ENCODE results near the gene KRTAP5-10.
"Not testable (repeated sequence)": the region's sequence is repeated elsewhere in the genome, so short reads cannot be mapped to it uniquely, and the experiment has no call there.

Gene KRTAP5-10, protein sequence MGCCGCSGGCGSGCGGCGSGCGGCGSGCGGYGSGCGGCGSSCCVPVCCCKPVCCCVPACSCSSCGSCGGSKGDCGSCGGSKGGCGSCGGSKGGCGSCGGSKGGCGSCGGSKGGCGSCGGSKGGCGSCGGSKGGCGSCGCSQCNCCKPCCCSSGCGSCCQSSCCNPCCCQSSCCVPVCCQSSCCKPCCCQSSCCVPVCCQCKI

DNA sequence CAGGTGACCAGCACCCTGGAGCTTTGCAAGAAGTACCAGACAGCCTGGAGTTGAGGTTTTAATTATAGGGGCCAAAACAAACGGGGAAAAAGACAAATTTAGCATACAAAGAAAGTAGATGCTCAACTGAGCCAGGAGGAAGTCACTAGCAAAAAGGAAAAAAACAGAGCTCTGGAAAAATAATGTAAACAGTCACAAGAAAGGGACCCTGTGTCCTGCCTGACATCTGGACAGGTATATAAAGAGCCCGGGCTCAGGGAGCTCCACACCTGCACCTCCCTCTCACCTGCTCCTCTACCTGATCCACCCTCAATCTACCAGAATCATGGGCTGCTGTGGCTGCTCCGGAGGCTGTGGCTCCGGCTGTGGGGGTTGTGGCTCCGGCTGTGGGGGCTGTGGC lies at the start of gene KRTAP5-10:
KRTAP5-10 (plus strand) TSS at position 301 of the 400 bp plus-strand sequence; CDS start at position 326, 25 bp downstream.
- Histone ChIP-seq H3K4me3 (ENCODE audit: low read depth, low read length) (no peak within 1 kb of the TSS), H3K27ac (no peak within 1 kb of the TSS), H3K36me3 (no peaks in the 10 kb centered on the region), H3K9me3 (ENCODE audit: severe bottlenecking) (no peaks in the 10 kb centered on the region), H3K27me3 (ENCODE audit: insufficient read depth, low read depth, severe bottlenecking) (no peaks in the 10 kb centered on the region)
- DNase-seq = no peak
- no peak for TF ChIP-seq CTCF (IDR thresholded peaks at IDR 0.05; ENCODE audit: low read depth, low read length)

GRCh38 chr11:71518506-71519471 lies 46.6 kb upstream of the KRTAP5-10 start:
- TF ChIP-seq CTCF (IDR thresholded peaks at IDR 0.05; ENCODE audit: low read depth, low read length) = no peak
- DNase-seq = no peak
- Histone ChIP-seq H3K4me3 (ENCODE audit: low read depth, low read length) (no peak overlapping the region), H3K27ac (no peak overlapping the region), H3K27me3 (ENCODE audit: insufficient read depth, low read depth, severe bottlenecking) (no peaks in the 10 kb centered on the region), H3K9me3 (ENCODE audit: severe bottlenecking) (peaks cover 4% of the 10 kb centered on the region), H3K36me3 (no peaks in the 10 kb centered on the region)

DNA sequence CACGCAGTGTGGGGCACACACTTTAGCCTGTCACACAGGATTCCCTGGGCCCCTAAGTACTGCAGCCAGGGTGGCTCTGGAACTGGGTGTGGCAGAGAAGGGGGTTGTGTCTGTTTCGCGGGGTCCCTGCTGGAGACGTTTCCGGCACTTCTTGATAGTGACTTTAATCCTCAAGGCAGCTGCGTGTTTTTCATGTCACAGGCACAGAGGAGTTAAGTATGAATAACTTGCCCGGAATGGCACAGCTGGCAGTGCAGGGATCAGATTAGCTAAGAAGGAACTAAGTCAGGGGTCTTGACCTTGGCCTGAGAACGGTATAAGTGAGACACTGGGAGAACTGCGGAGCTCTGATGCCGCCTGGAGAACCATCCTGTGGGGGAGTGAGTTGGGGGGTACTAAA lies 45.8 kb upstream of the KRTAP5-10 start:
- peak; percentile 14 for DNase-seq
- Histone ChIP-seq H3K9me3 (ENCODE audit: severe bottlenecking) (peaks cover 4% of the 10 kb centered on the region), H3K27me3 (ENCODE audit: insufficient read depth, low read depth, severe bottlenecking) (no peaks in the 10 kb centered on the region), H3K27ac (no peak overlapping the region), H3K36me3 (no peaks in the 10 kb centered on the region), H3K4me3 (ENCODE audit: low read depth, low read length) (no peak overlapping the region)
- no peak for TF ChIP-seq CTCF (IDR thresholded peaks at IDR 0.05; ENCODE audit: low read depth, low read length)

- TF ChIP-seq CTCF (IDR thresholded peaks at IDR 0.05; ENCODE audit: low read depth, low read length) = no peak
Observed at GRCh38 chr11:71525188-71525937, 40.0 kb upstream of the KRTAP5-10 start.

DNA sequence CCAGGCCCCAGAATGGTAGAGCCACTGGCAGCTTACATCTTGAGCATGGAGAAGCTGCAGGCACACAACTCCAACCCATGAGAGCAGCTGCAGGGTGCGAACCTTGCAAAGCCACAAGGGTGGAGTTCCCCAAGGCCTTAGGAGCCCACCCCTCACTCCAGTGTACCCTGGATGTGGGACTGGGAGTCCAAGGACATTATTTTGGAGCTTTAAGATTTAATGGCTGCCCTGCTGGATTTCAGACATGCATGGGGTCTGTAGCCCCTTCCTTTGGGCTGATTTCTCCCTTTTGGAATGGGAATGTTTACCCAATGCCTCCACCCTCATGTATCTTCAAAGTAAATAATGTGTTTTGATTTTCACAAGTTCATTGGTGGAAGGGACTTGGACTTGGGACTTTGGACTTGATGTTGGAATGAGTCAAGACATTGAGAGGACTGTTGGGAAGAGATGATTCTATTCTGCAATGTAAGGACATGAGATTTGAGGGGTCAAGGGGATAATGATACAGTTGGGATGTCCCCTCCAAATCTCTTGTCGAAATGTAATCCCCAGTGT lies 39.3 kb upstream of the KRTAP5-10 start:
- Histone ChIP-seq H3K4me3 (ENCODE audit: low read depth, low read length) (no peak overlapping the region), H3K36me3 (no peaks in the 10 kb centered on the region), H3K27me3 (ENCODE audit: insufficient read depth, low read depth, severe bottlenecking) (no peaks in the 10 kb centered on the region), H3K27ac (no peak overlapping the region), H3K9me3 (ENCODE audit: severe bottlenecking) (no peaks in the 10 kb centered on the region)
- no peak for TF ChIP-seq CTCF (IDR thresholded peaks at IDR 0.05; ENCODE audit: low read depth, low read length)
- DNase-seq = no peak

More at GRCh38 chr11:71525188-71525937, 40.0 kb upstream of the KRTAP5-10 start:
- Histone ChIP-seq H3K27me3 (ENCODE audit: insufficient read depth, low read depth, severe bottlenecking) (no peaks in the 10 kb centered on the region), H3K9me3 (ENCODE audit: severe bottlenecking) (no peaks in the 10 kb centered on the region), H3K27ac (no peak overlapping the region), H3K4me3 (ENCODE audit: low read depth, low read length) (no peak overlapping the region), H3K36me3 (no peaks in the 10 kb centered on the region)
- no peak for DNase-seq

- H3K27me3 ChIP-seq (ENCODE audit: insufficient read depth, low read depth, severe bottlenecking); H3K36me3 ChIP-seq; H3K4me3 ChIP-seq (ENCODE audit: low read depth, low read length); H3K27ac ChIP-seq; DNase-seq; H3K9me3 ChIP-seq (ENCODE audit: severe bottlenecking): not testable (repeated sequence)
Observed at GRCh38 chr11:71526796-71527575, 38.4 kb upstream of the KRTAP5-10 start, which contains the start of gene KRTAP5-7. TSS of gene KRTAP5-7 (plus strand) at chr11:71527267. CDS start at chr11:71527301, 34 bp downstream.
